OCI-LY1 (cell line): Measurements from ENCODE around the gene PPM1E.

Experiments used
- EZH2 ChIP-seq: fragments of 200-600 bp; sonication (generic), shearing (Covaris generic); IDR thresholded peaks from 2 replicates; pipeline ENCODE4 v1.8.0; 2017; ENCODE audit warnings: borderline replicate concordance, mixed run types, mild to moderate bottlenecking, antibody characterized with exemption, low read length, moderate library complexity, mixed read lengths
- TF ChIP-seq, protein P1 (sequence below): fragments of 200-600 bp; sonication (generic), shearing (Covaris generic); IDR thresholded peaks from 2 replicates; pipeline ENCODE4 v1.5.1; 2017; ENCODE audit warnings: mild to moderate bottlenecking, antibody characterized with exemption, low read length, moderate library complexity, mixed read lengths

DNA sequence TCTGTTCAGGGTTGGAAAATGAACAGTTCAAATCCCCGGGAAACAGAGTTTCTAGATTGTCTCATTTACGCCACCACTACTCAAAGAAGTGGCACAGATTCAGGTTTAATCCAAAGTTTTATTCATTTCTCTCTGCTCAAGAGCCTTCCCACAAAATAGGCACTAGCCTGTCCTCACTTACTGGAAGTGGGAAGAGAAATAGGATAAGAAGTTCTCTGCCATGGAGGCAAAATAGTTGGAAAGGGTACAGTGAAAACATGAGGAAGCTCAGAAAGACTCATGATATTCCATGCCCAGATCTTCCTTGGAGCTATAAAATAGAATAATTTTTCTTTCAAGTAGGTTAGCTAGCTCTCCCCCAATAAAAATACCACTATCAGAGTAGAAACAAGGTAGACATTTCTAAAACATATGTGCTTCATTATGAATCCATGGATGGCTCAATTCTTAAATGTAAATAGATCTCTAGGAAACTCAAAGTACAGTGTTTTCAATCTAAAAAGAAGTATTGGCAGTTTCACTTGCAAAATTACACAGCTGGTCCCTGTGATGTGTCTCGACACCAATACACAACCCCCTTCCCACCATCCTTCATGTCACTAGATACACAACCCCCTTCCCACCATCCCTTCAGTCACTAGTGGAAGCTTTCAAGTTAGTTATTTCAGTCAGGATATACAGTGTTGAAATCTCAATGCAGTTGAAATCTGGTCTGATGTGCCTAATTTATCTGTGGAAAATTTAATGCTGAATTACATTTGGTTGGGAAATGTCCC, 225.2 kb downstream of the PPM1E start:
- TF ChIP-seq, protein P1, sequence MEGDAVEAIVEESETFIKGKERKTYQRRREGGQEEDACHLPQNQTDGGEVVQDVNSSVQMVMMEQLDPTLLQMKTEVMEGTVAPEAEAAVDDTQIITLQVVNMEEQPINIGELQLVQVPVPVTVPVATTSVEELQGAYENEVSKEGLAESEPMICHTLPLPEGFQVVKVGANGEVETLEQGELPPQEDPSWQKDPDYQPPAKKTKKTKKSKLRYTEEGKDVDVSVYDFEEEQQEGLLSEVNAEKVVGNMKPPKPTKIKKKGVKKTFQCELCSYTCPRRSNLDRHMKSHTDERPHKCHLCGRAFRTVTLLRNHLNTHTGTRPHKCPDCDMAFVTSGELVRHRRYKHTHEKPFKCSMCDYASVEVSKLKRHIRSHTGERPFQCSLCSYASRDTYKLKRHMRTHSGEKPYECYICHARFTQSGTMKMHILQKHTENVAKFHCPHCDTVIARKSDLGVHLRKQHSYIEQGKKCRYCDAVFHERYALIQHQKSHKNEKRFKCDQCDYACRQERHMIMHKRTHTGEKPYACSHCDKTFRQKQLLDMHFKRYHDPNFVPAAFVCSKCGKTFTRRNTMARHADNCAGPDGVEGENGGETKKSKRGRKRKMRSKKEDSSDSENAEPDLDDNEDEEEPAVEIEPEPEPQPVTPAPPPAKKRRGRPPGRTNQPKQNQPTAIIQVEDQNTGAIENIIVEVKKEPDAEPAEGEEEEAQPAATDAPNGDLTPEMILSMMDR = no peak
- TF ChIP-seq EZH2 = no peak
